Keratinocyte (primary cell): ENCODE data around the gene ACOXL. TPM values are rescaled to one million over a fixed set of nuclear protein-coding genes. Genes with fewer than 3 reads are reported as not detected.

Experiments used
- DNase-seq: peaks from one replicate; pipeline ENCODE4 v3.0.0-alpha.2; 2011; ENCODE audit warnings: low read depth, missing footprints, low spot score
- FAIRE-seq: peaks from 2 replicates; lab custom pipeline; 2011; peaks lifted over from hg19 to GRCh38; lab: Jason Lieb, UNC
- H2AFZ ChIP-seq: 2 replicates; pipeline ENCODE4 v1.6.0; 2012; ENCODE audit warnings: low read length, control low read depth, inconsistent platforms; ENCODE audit not compliant: control insufficient read depth
- H3K27ac ChIP-seq: 2 replicates; pipeline ENCODE4 v1.5.1; 2011; ENCODE audit warnings: low read length; ENCODE audit not compliant: control insufficient read depth, insufficient read depth
- H3K27me3 ChIP-seq: 3 replicates; pipeline ENCODE4 v1.6.0; 2011; ENCODE audit warnings: low read length; ENCODE audit not compliant: control insufficient read depth, insufficient read depth; ENCODE audit errors: extremely low read depth
- H3K36me3 ChIP-seq, 2 experiments: 2 replicates in 1 of 2; 3 replicates in 1 of 2; pipeline ENCODE4 v1.5.1; 2011; ENCODE audit warnings: low read length in 2 of 2, mild to moderate bottlenecking in 1 of 2; ENCODE audit not compliant: control insufficient read depth in 2 of 2, insufficient read depth in 2 of 2; ENCODE audit errors: extremely low read depth in 1 of 2
- H3K4me1 ChIP-seq: 3 replicates; pipeline ENCODE4 v1.5.1; 2011; ENCODE audit warnings: low read length; ENCODE audit not compliant: control insufficient read depth, insufficient read depth; ENCODE audit errors: extremely low read depth
- H3K4me2 ChIP-seq: 3 replicates; pipeline ENCODE4 v1.6.0; 2011; ENCODE audit warnings: low read depth, low read length; ENCODE audit not compliant: control insufficient read depth, insufficient read depth; ENCODE audit errors: extremely low read depth
- H3K4me3 ChIP-seq, 3 experiments: fragments of 200-600 bp in 1 of 3; sonication (generic) in 1 of 3; 2 replicates in 2 of 3; 3 replicates in 1 of 3; pipeline ENCODE4 v1.5.1; 2011 to 2016; ENCODE audit warnings: low read length in 3 of 3, mild to moderate bottlenecking in 3 of 3, control low read depth in 2 of 3, inconsistent platforms in 1 of 3, low read depth in 1 of 3, mixed read lengths in 1 of 3, mixed run types in 1 of 3, moderate library complexity in 1 of 3; ENCODE audit not compliant: control insufficient read depth in 2 of 3, insufficient read depth in 2 of 3; ENCODE audit errors: extremely low read depth in 1 of 3
- H3K79me2 ChIP-seq: 2 replicates; pipeline ENCODE4 v1.6.0; 2012; ENCODE audit warnings: low read length; ENCODE audit not compliant: control insufficient read depth, insufficient read depth
- H3K9ac ChIP-seq: 3 replicates; pipeline ENCODE4 v1.6.0; 2011; ENCODE audit warnings: low read length; ENCODE audit not compliant: control insufficient read depth, insufficient read depth; ENCODE audit errors: extremely low read depth
- H3K9me1 ChIP-seq: 3 replicates; pipeline ENCODE4 v1.6.0; 2011; ENCODE audit warnings: low read length; ENCODE audit not compliant: control insufficient read depth, insufficient read depth; ENCODE audit errors: extremely low read depth
- H3K9me3 ChIP-seq: 2 replicates; pipeline ENCODE4 v1.5.1; 2012; ENCODE audit warnings: low read depth, low read length; ENCODE audit not compliant: control insufficient read depth
- H4K20me1 ChIP-seq: 3 replicates; pipeline ENCODE4 v1.6.0; 2011; ENCODE audit warnings: low read length; ENCODE audit not compliant: control insufficient read depth, insufficient read depth; ENCODE audit errors: extremely low read depth
- EZH2 ChIP-seq: IDR thresholded peaks from one replicate; pipeline ENCODE4 v1.6.1; 2012; ENCODE audit warnings: inconsistent platforms, mild to moderate bottlenecking, low read length, moderate library complexity
- dilution Hi-C: fragments of 300-500 bp; cut with MboI; formaldehyde crosslinking; loops from one replicate; pipeline ENCODE4 v1.7.0; 2020; ENCODE audit warnings: low sequenced_read_pairs; ENCODE audit not compliant: extremely low pct_ligation_motif_present
- polyA plus RNA-seq, 5 experiments: library from polyadenylated mRNA; depleted of rRNA in 3 of 5; stranded (reverse) in 3 of 5; stranded (forward) in 1 of 5; unstranded in 1 of 5; fragments of >200 nt; gene quantifications; 1 replicate in 1 of 5; 2 replicates in 3 of 5; 3 replicates in 1 of 5; pipeline versions ENCODE4 v1.2.1 to v1.2.3, GENCODE V29; 2011 to 2012; ENCODE audit warnings: missing spikeins in 2 of 5, low read depth in 1 of 5, low replicate concordance in 1 of 5
- TF ChIP-seq, protein P1 (sequence below), 3 experiments: IDR thresholded peaks in 1 of 3; conservative IDR thresholded peaks in 1 of 3; optimal IDR thresholded peaks in 1 of 3; 2 replicates in 2 of 3; 3 replicates in 1 of 3; pipeline versions ENCODE3 to v1.5.1; 2011; ENCODE audit warnings: low read length in 3 of 3, mild to moderate bottlenecking in 3 of 3, moderate library complexity in 2 of 3, control low read depth in 1 of 3, inconsistent platforms in 1 of 3; ENCODE audit not compliant: insufficient read depth in 2 of 3; ENCODE audit errors: extremely low read depth in 1 of 3

The ACOXL gene
- polyA plus RNA-seq, 1 donor (not counting 4 experiments of a cell fraction or from before 2014, with no cell fraction given) = 0.04 TPM

DNA sequence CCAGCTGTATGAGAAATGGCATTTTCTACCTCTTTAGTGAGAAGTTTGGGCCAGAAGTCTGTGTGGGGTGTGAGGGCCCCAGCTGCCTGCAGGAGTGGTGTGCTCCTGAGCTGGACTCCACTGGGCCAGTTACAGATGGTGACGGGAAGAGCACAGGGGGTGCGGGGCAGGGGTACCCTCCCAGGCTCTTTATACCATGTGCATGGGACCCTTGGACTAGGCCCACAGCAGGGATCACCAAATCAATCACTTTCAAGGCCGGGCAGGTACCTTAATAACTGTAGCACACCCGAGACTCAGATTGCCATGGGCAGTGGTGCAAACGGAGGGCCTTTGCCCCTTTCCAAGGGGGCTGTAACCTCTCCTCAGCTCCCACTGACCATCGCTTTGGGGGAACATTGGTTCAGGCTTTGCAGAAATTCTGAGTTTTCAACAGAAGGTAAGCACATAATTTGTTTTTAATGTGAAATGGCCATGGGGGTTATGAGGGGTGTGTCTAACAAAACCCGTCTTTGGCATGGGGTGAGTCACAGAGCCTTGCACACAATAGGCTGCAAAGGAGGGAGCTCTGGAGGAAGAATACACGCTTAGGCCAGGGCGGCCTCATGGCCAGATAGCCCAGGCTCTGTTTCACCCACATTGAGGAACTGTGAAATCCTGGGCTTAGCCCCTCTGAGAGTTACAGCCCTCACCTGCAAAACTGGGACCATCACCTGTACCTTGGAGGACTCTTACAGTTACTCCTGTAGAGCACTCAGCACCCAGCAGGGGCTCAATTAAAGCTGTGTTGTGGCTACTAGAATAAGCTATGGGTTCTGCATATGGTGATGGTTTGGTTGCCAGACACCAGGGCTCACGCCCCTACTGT is 247.3 kb downstream of the ACOXL start:
- Histone ChIP-seq H3K4me1 (no peaks in the 10 kb centered on the region), H3K36me3 (no peaks in the 10 kb centered on the region), H2AFZ (no peak overlapping the region), H3K4me2 (no peak overlapping the region), H3K4me3 (no peak overlapping the region), H4K20me1 (no peaks in the 10 kb centered on the region), H3K27ac (no peak overlapping the region), H3K9me3 (no peaks in the 10 kb centered on the region), H3K79me2 (no peaks in the 10 kb centered on the region), H3K27me3 (peaks cover 5% of the 10 kb centered on the region), H3K9ac (no peak overlapping the region), H3K9me1 (no peaks in the 10 kb centered on the region)
- TF ChIP-seq, protein P1, sequence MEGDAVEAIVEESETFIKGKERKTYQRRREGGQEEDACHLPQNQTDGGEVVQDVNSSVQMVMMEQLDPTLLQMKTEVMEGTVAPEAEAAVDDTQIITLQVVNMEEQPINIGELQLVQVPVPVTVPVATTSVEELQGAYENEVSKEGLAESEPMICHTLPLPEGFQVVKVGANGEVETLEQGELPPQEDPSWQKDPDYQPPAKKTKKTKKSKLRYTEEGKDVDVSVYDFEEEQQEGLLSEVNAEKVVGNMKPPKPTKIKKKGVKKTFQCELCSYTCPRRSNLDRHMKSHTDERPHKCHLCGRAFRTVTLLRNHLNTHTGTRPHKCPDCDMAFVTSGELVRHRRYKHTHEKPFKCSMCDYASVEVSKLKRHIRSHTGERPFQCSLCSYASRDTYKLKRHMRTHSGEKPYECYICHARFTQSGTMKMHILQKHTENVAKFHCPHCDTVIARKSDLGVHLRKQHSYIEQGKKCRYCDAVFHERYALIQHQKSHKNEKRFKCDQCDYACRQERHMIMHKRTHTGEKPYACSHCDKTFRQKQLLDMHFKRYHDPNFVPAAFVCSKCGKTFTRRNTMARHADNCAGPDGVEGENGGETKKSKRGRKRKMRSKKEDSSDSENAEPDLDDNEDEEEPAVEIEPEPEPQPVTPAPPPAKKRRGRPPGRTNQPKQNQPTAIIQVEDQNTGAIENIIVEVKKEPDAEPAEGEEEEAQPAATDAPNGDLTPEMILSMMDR (optimal IDR thresholded peaks at IDR 0.05 in 1 of 3, IDR thresholded peaks at IDR 0.05 in 1 of 3, conservative IDR thresholded peaks at IDR 0.05 in 1 of 3; ENCODE audit: extremely low read depth in 1 of 3, insufficient read depth in 2 of 3, low read length in 3 of 3) = no peak
- no peak for TF ChIP-seq EZH2
- DNase-seq (no peak), FAIRE-seq (no peak)
- dilution Hi-C loops = no loop called here

DNA sequence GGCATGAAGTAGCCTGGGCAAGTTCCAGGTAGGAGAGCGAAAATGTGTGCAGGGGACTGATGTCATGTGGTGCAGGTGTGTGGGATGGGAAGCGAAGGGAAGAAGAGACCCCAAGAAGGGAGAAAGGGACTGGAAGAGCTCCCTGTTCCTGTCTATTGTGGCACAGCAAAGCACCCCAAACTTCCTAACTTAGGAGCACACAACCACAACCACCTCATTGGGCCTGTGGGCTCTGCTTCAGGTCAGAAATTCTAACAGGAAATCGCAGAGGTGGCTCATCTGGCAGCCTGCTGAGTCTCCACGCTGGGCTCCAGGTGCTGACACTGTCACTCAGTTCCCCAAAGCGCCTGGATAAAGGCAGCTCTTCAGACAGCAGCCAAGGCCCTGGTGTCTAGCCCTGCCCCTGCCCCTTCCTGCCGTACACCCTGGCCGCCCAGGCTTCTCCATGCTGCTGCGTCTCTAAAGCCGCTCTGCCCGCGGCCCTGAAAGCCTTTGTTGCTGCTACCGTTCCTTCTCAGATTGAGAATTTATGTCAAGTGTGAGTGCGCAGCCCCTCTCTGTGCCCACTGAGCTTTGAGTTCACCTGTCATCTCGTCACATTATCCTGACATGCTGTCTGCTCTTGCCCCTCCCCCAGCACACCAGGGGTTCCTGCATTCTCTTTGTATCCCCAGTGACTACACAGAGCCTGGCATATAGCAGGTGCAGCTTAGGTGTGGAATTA is 248.1 kb downstream of the ACOXL start:
- no peak for DNase-seq
- Histone ChIP-seq H3K27ac (no peak overlapping the region), H4K20me1 (no peaks in the 10 kb centered on the region), H2AFZ (no peak overlapping the region), H3K9me1 (no peaks in the 10 kb centered on the region), H3K36me3 (no peaks in the 10 kb centered on the region), H3K27me3 (peaks cover 4% of the 10 kb centered on the region), H3K79me2 (no peaks in the 10 kb centered on the region), H3K9me3 (no peaks in the 10 kb centered on the region), H3K4me3 (no peak overlapping the region), H3K9ac (no peak overlapping the region), H3K4me2 (no peak overlapping the region), H3K4me1 (no peaks in the 10 kb centered on the region)
- dilution Hi-C loops = no loop called here
- no peak for FAIRE-seq
- TF ChIP-seq, protein P1 (optimal IDR thresholded peaks at IDR 0.05 in 1 of 3, IDR thresholded peaks at IDR 0.05 in 1 of 3, conservative IDR thresholded peaks at IDR 0.05 in 1 of 3; ENCODE audit: extremely low read depth in 1 of 3, insufficient read depth in 2 of 3, low read length in 3 of 3) = no peak
- no peak for TF ChIP-seq EZH2
